ENCODE measurements around the gene SLCO6A1.
"Not testable (repeated sequence)": the region's sequence is repeated elsewhere in the genome, so short reads cannot be mapped to it uniquely, and the experiment has no call there.

SLCO6A1 gene

GRCh38 chr5:102523541-102524175 lies 24.9 kb upstream of the SLCO6A1 start:
- TF ChIP-seq CTCF (IDR thresholded peaks at IDR 0.05): no peak
- no peaks in the 10 kb centered on the region for H3K27me3 ChIP-seq
- H3K27ac ChIP-seq: peak overlapping the region; percentile 31
- H3K4me1 ChIP-seq (ENCODE audit: control insufficient read depth in 1 of 2, insufficient read depth in 1 of 2, low read depth in 1 of 2, low read length in 1 of 2): peaks cover 0 to 9% of the 10 kb centered on the region in 2 experiments
- no peaks in the 10 kb centered on the region for H3K9me3 ChIP-seq
- H3K36me3 ChIP-seq: no peaks in the 10 kb centered on the region
- no peak overlapping the region for H3K4me3 ChIP-seq (ENCODE audit: low read depth in 1 of 2, low read length in 1 of 2)

GRCh38 chr5:102511666-102512065 lies 12.9 kb upstream of the SLCO6A1 start:
- Histone ChIP-seq H3K36me3 (no peaks in the 10 kb centered on the region), H3K9me3 (no peaks in the 10 kb centered on the region), H3K4me1 (ENCODE audit: control insufficient read depth in 1 of 2, insufficient read depth in 1 of 2, low read depth in 1 of 2, low read length in 1 of 2) (no peaks in the 10 kb centered on the region), H3K27me3 (no peaks in the 10 kb centered on the region), H3K4me3 (ENCODE audit: low read depth in 1 of 2, low read length in 1 of 2) (no peak overlapping the region), H3K27ac (no peak overlapping the region)
- TF ChIP-seq CTCF (IDR thresholded peaks at IDR 0.05): no peak

GRCh38 chr5:102491261-102491914 lies 7.4 kb downstream of the SLCO6A1 start:
- not testable (repeated sequence) for H3K9me3 ChIP-seq; H3K27me3 ChIP-seq; H3K4me1 ChIP-seq (ENCODE audit: control insufficient read depth in 1 of 2, insufficient read depth in 1 of 2, low read depth in 1 of 2, low read length in 1 of 2); H3K36me3 ChIP-seq; H3K4me3 ChIP-seq (ENCODE audit: low read depth in 1 of 2, low read length in 1 of 2); H3K27ac ChIP-seq

GRCh38 chr5:102483736-102484135 lies 15.1 kb downstream of the SLCO6A1 start:
- Histone ChIP-seq H3K4me1 (ENCODE audit: control insufficient read depth in 1 of 2, insufficient read depth in 1 of 2, low read depth in 1 of 2, low read length in 1 of 2) (no peaks in the 10 kb centered on the region), H3K4me3 (ENCODE audit: low read depth in 1 of 2, low read length in 1 of 2) (no peak overlapping the region), H3K36me3 (no peaks in the 10 kb centered on the region), H3K9me3 (no peaks in the 10 kb centered on the region), H3K27ac (no peak overlapping the region), H3K27me3 (no peaks in the 10 kb centered on the region)
- no peak for TF ChIP-seq CTCF (IDR thresholded peaks at IDR 0.05)

- Histone ChIP-seq H3K4me3 (ENCODE audit: low read depth in 1 of 2, low read length in 1 of 2) (no peak overlapping the region), H3K27me3 (no peaks in the 10 kb centered on the region), H3K36me3 (no peaks in the 10 kb centered on the region), H3K9me3 (no peaks in the 10 kb centered on the region), H3K4me1 (ENCODE audit: control insufficient read depth in 1 of 2, insufficient read depth in 1 of 2, low read depth in 1 of 2, low read length in 1 of 2) (no peaks in the 10 kb centered on the region), H3K27ac (no peak overlapping the region)
- no peak for TF ChIP-seq CTCF (IDR thresholded peaks at IDR 0.05)
Observed at GRCh38 chr5:102481054-102481715, 17.6 kb downstream of the SLCO6A1 start.

GRCh38 chr5:102453716-102454115 lies 45.1 kb downstream of the SLCO6A1 start:
- Histone ChIP-seq H3K27me3 (no peaks in the 10 kb centered on the region), H3K27ac (no peak overlapping the region), H3K9me3 (no peaks in the 10 kb centered on the region), H3K36me3 (no peaks in the 10 kb centered on the region), H3K4me1 (ENCODE audit: control insufficient read depth in 1 of 2, insufficient read depth in 1 of 2, low read depth in 1 of 2, low read length in 1 of 2) (no peaks in the 10 kb centered on the region), H3K4me3 (ENCODE audit: low read depth in 1 of 2, low read length in 1 of 2) (no peak overlapping the region)
- no peak for TF ChIP-seq CTCF (IDR thresholded peaks at IDR 0.05)

Data from neutrophil (primary cell).